B cell (primary cell): Measurements from ENCODE around the gene AGTPBP1.

Experiments
- CTCF ChIP-seq: fragments of 200-600 bp; IDR thresholded peaks from one replicate; pipeline ENCODE4 v1.8.0; 2022; ENCODE audit warnings: antibody characterized with exemption, mild to moderate bottlenecking
- EZH2 ChIP-seq: IDR thresholded peaks from 2 replicates; pipeline ENCODE4 v1.6.1; 2012; ENCODE audit warnings: borderline replicate concordance, low read depth, mild to moderate bottlenecking, moderate library complexity, low read length; ENCODE audit not compliant: insufficient read depth, poor library complexity, severe bottlenecking

GRCh38 chr9:85602742-85603141 is 139.0 kb downstream of the AGTPBP1 start:
- TF ChIP-seq CTCF (no peak), EZH2 (no peak)
